ENCODE data around the gene THRAP3. TPM values are rescaled to one million over a fixed set of nuclear protein-coding genes. Genes with fewer than 3 reads are reported as not detected.
"Not testable (repeated sequence)": the region's sequence is repeated elsewhere in the genome, so short reads cannot be mapped to it uniquely, and the experiment has no call there.

The THRAP3 gene
- total RNA-seq, 1 donor from 2014 or later, result 167 TPM

- H3K36me3 Mint-ChIP-seq (ENCODE audit: low read depth), result peaks cover 26% of the 10 kb centered on the region
- DNase-seq (ENCODE audit: low read depth, low spot score), result no peak
- H3K27ac Mint-ChIP-seq (ENCODE audit: unreplicated experiment), result no peak overlapping the region
- H3K9me3 Mint-ChIP-seq, result peaks cover 5% of the 10 kb centered on the region
- H3K4me3 Mint-ChIP-seq, result no peak overlapping the region
- no peaks in the 10 kb centered on the region for H3K27me3 Mint-ChIP-seq (ENCODE audit: low read depth)
- peaks cover 35% of the 10 kb centered on the region for H3K4me1 Mint-ChIP-seq
- TF ChIP-seq, protein P1, sequence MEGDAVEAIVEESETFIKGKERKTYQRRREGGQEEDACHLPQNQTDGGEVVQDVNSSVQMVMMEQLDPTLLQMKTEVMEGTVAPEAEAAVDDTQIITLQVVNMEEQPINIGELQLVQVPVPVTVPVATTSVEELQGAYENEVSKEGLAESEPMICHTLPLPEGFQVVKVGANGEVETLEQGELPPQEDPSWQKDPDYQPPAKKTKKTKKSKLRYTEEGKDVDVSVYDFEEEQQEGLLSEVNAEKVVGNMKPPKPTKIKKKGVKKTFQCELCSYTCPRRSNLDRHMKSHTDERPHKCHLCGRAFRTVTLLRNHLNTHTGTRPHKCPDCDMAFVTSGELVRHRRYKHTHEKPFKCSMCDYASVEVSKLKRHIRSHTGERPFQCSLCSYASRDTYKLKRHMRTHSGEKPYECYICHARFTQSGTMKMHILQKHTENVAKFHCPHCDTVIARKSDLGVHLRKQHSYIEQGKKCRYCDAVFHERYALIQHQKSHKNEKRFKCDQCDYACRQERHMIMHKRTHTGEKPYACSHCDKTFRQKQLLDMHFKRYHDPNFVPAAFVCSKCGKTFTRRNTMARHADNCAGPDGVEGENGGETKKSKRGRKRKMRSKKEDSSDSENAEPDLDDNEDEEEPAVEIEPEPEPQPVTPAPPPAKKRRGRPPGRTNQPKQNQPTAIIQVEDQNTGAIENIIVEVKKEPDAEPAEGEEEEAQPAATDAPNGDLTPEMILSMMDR (conservative IDR thresholded peaks at IDR 0.05), result no peak
Observed at GRCh38 chr1:36248250-36248894, 24.1 kb downstream of the THRAP3 start.

- no peaks in the 10 kb centered on the region for H3K27me3 Mint-ChIP-seq (ENCODE audit: low read depth)
- DNase-seq (ENCODE audit: low read depth, low spot score), result no peak
- H3K27ac Mint-ChIP-seq (ENCODE audit: unreplicated experiment), result no peak overlapping the region
- H3K9me3 Mint-ChIP-seq, result peaks cover 5% of the 10 kb centered on the region
- peaks cover 24% of the 10 kb centered on the region for H3K4me1 Mint-ChIP-seq
- TF ChIP-seq, protein P1 (conservative IDR thresholded peaks at IDR 0.05), result no peak
- H3K4me3 Mint-ChIP-seq, result no peak overlapping the region
- peaks cover 16% of the 10 kb centered on the region for H3K36me3 Mint-ChIP-seq (ENCODE audit: low read depth)
Observed at GRCh38 chr1:36251794-36252481, 27.7 kb downstream of the THRAP3 start.

- peaks cover 16% of the 10 kb centered on the region for H3K36me3 Mint-ChIP-seq (ENCODE audit: low read depth)
- not testable (repeated sequence) for DNase-seq (ENCODE audit: low read depth, low spot score); H3K4me3 Mint-ChIP-seq; H3K9me3 Mint-ChIP-seq; H3K27ac Mint-ChIP-seq (ENCODE audit: unreplicated experiment); H3K27me3 Mint-ChIP-seq (ENCODE audit: low read depth)
- H3K4me1 Mint-ChIP-seq, result peaks cover 24% of the 10 kb centered on the region
Observed at GRCh38 chr1:36252482-36252824, 28.2 kb downstream of the THRAP3 start.

DNA sequence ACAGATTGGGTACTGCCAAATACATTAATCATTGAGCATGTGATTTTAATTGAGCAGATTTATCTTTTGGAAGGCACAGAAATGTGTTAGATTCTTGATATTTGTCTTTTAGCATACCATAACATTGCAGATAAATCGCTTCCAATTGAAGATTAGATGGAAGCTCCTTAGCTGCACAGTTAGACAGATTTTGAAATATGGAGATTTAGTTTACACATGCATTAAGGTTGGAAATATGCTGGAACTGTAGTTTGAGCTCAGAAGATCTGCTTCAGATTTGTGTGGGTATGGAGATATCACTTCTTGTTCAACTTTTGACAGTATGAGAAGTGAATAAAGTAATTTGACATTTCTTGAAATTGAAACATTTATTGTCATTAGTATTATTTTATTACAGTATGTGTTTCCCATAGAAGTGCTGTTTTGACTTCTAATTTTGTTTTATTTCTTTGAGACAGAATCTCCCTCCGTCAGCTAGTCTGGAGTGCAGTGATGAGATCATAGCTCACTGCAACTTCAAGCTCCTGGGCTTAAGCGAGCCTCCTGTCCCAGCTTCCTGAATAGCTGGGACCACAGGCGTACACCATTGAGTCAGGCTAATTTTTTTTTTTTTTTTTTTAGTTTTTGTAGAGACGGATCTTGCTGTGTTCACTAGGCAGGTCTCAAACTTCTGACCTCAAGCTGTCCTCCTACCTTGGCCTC, 29.1 kb downstream of the THRAP3 start:
- Mint-ChIP-seq H3K9me3 (peaks cover 5% of the 10 kb centered on the region), H3K4me1 (peaks cover 22% of the 10 kb centered on the region), H3K27ac (ENCODE audit: unreplicated experiment) (no peak overlapping the region), H3K27me3 (ENCODE audit: low read depth) (no peaks in the 10 kb centered on the region), H3K4me3 (no peak overlapping the region), H3K36me3 (ENCODE audit: low read depth) (peaks cover 14% of the 10 kb centered on the region)
- no peak for DNase-seq (ENCODE audit: low read depth, low spot score)
- TF ChIP-seq, protein P1 (conservative IDR thresholded peaks at IDR 0.05), result no peak

- H3K4me1 Mint-ChIP-seq, result peaks cover under 1% of the 10 kb centered on the region
- H3K4me3 Mint-ChIP-seq, result no peak overlapping the region
- TF ChIP-seq, protein P1 (conservative IDR thresholded peaks at IDR 0.05), result no peak
- H3K27me3 Mint-ChIP-seq (ENCODE audit: low read depth), result no peaks in the 10 kb centered on the region
- DNase-seq (ENCODE audit: low read depth, low spot score), result no peak
- peaks cover 6% of the 10 kb centered on the region for H3K36me3 Mint-ChIP-seq (ENCODE audit: low read depth)
- no peak overlapping the region for H3K27ac Mint-ChIP-seq (ENCODE audit: unreplicated experiment)
- H3K9me3 Mint-ChIP-seq, result no peaks in the 10 kb centered on the region
Observed at GRCh38 chr1:36256558-36257374, 32.5 kb downstream of the THRAP3 start.

Measured in neural crest cell (in vitro differentiated cells).